HepG2 (cell line): ENCODE measurements around the gene OMA1. TPM values are rescaled to one million over a fixed set of nuclear protein-coding genes. Genes with fewer than 3 reads are reported as not detected.

Source experiments
- ATM ChIP-seq: fragments of 450-650 bp; IDR thresholded peaks from 2 replicates; pipeline ENCODE4 v1.7.1; 2017; ENCODE audit warnings: mild to moderate bottlenecking, borderline replicate concordance
- CEBPB ChIP-seq: IDR thresholded peaks from 2 replicates; pipeline ENCODE4 v1.6.1; 2011; ENCODE audit warnings: low read depth, low read length, improper control_type of control experiment, borderline replicate concordance
- CHD2 ChIP-seq: IDR thresholded peaks from 2 replicates; pipeline ENCODE4 v1.6.1; 2011; ENCODE audit warnings: low read depth, low read length, improper control_type of control experiment
- CREB3 ChIP-seq: sonication (generic); formaldehyde crosslinking; IDR thresholded peaks from 2 replicates; pipeline ENCODE4 v1.5.0; 2020; ENCODE audit warnings: missing genetic modification reagents
- E2F2 ChIP-seq: sonication (generic); formaldehyde crosslinking; IDR thresholded peaks from 2 replicates; pipeline ENCODE4 v1.4.0; 2020; ENCODE audit warnings: missing genetic modification reagents, borderline replicate concordance
- ERF ChIP-seq: IDR thresholded peaks from 2 replicates; pipeline ENCODE4 v1.6.1; 2018; ENCODE audit warnings: missing biosample characterization, missing genetic modification reagents
- ETV6 ChIP-seq: sonication (generic); formaldehyde crosslinking; conservative IDR thresholded peaks from 2 replicates; pipeline ENCODE4 v1.4.0; 2020; ENCODE audit warnings: missing genetic modification reagents
- FOXA3 ChIP-seq: IDR thresholded peaks from 2 replicates; pipeline ENCODE4 v1.6.1; 2016; ENCODE audit warnings: missing genetic modification reagents, missing compliant biosample characterization
- FOXC1 ChIP-seq: sonication (generic); formaldehyde crosslinking; IDR thresholded peaks from 2 replicates; pipeline ENCODE4 v1.8.0; 2022; ENCODE audit warnings: mild to moderate bottlenecking, missing genetic modification reagents, borderline replicate concordance
- KLF11 ChIP-seq: IDR thresholded peaks from 2 replicates; pipeline ENCODE4 v1.6.1; 2016; ENCODE audit warnings: missing compliant biosample characterization
- NCOA2 ChIP-seq: sonication (generic); formaldehyde crosslinking; IDR thresholded peaks from 2 replicates; pipeline ENCODE4 v1.8.0; 2022; ENCODE audit warnings: inconsistent platforms
- NCOR1 ChIP-seq: fragments of 200-600 bp; sonication (generic); IDR thresholded peaks from 2 replicates; pipeline ENCODE4 v1.7.0; 2017; ENCODE audit warnings: antibody characterized with exemption, low read length, borderline replicate concordance
- NONO ChIP-seq, 2 experiments: fragments of 450-650 bp in 1 of 2; sonication (generic) in 1 of 2; formaldehyde crosslinking in 1 of 2; IDR thresholded peaks in 1 of 2; conservative IDR thresholded peaks in 1 of 2; 2 replicates each; pipeline versions ENCODE4 v1.6.1 to v1.8.0; 2017 to 2022; ENCODE audit warnings: mild to moderate bottlenecking in 1 of 2, missing genetic modification reagents in 1 of 2, moderate library complexity in 1 of 2
- RFX5 ChIP-seq: IDR thresholded peaks from 2 replicates; pipeline ENCODE4 v1.6.1; 2011; ENCODE audit warnings: low read depth, low read length, improper control_type of control experiment
- RXRB ChIP-seq: IDR thresholded peaks from 2 replicates; pipeline ENCODE4 v1.6.1; 2016; ENCODE audit warnings: borderline replicate concordance, missing genetic modification reagents, missing compliant biosample characterization
- SATB2 ChIP-seq: sonication (generic); formaldehyde crosslinking; IDR thresholded peaks from 2 replicates; pipeline ENCODE4 v1.5.0; 2020; ENCODE audit warnings: missing genetic modification reagents
- SCMH1 ChIP-seq: sonication (generic); formaldehyde crosslinking; IDR thresholded peaks from 2 replicates; pipeline ENCODE4 v1.9.0; 2021; ENCODE audit warnings: missing genetic modification reagents, mild to moderate bottlenecking, borderline replicate concordance
- SIX4 ChIP-seq: sonication (generic); formaldehyde crosslinking; IDR thresholded peaks from 2 replicates; pipeline ENCODE4 v1.4.0; 2020; ENCODE audit warnings: missing genetic modification reagents
- SKI ChIP-seq: fragments of 450-650 bp; IDR thresholded peaks from one replicate; pipeline ENCODE4 v1.6.1; 2018; ENCODE audit warnings: mild to moderate bottlenecking; ENCODE audit not compliant: partially characterized antibody
- TGIF2 ChIP-seq: IDR thresholded peaks from 2 replicates; pipeline ENCODE4 v1.6.1; 2016; ENCODE audit warnings: control low read depth, missing compliant biosample characterization
- TRIM24 ChIP-seq: sonication (generic); formaldehyde crosslinking; IDR thresholded peaks from 2 replicates; pipeline ENCODE4 v1.8.0; 2022; ENCODE audit warnings: mild to moderate bottlenecking, missing genetic modification reagents
- ZBTB21 ChIP-seq: sonication (generic); formaldehyde crosslinking; IDR thresholded peaks from 2 replicates; pipeline ENCODE4 v1.4.0; 2020; ENCODE audit warnings: missing genetic modification reagents
- ZNF281 ChIP-seq: sonication (generic); formaldehyde crosslinking; IDR thresholded peaks from 2 replicates; pipeline ENCODE4 v1.4.0; 2020; ENCODE audit warnings: missing genetic modification reagents, borderline replicate concordance
- ZNF430 ChIP-seq: sonication (generic); formaldehyde crosslinking; IDR thresholded peaks from 2 replicates; pipeline ENCODE4 v1.9.0; 2021; ENCODE audit warnings: mild to moderate bottlenecking, missing genetic modification reagents
- ZNF431 ChIP-seq: sonication (generic); formaldehyde crosslinking; IDR thresholded peaks from 2 replicates; pipeline ENCODE4 v1.9.0; 2022; ENCODE audit warnings: missing genetic modification reagents, low read depth, mild to moderate bottlenecking, borderline replicate concordance
- ZNF446 ChIP-seq: sonication (generic); formaldehyde crosslinking; IDR thresholded peaks from 2 replicates; pipeline ENCODE4 v1.5.0; 2020; ENCODE audit warnings: mild to moderate bottlenecking, missing genetic modification reagents
- polyA plus RNA-seq, 8 experiments: library from polyadenylated mRNA; depleted of rRNA in 3 of 8; stranded (reverse) in 7 of 8; unstranded in 1 of 8; fragments of >200 nt; fragmentation: Illumina TruSeq in 4 of 8; extraction: Trizol in 4 of 8; gene quantifications; 2 replicates each; pipeline versions ENCODE4 v1.2.1 to v1.2.3, GENCODE V29; 2011 to 2016; ENCODE audit warnings: low read depth in 4 of 8, missing spikeins in 1 of 8, mixed read lengths in 1 of 8; ENCODE audit not compliant: insufficient read depth in 1 of 8
- total RNA-seq, 5 experiments: library from RNA; depleted of rRNA; stranded (reverse); fragments of >200 nt; fragmentation: Illumina TruSeq; extraction: Trizol; gene quantifications; 2 replicates each; pipeline ENCODE4 v1.2.3, GENCODE V29; 2016; ENCODE audit warnings: low read depth in 1 of 5
- TF ChIP-seq, protein P1 (sequence below): IDR thresholded peaks from 2 replicates; pipeline ENCODE4 v1.6.1; 2012; ENCODE audit warnings: low read depth, low read length, improper control_type of control experiment

Gene OMA1
- total and polyA plus RNA-seq, 2 of the 13 experiments (the other 11 are each of a cell fraction or from before 2014, with no cell fraction given) = 7.0 to 26.9 TPM

DNA sequence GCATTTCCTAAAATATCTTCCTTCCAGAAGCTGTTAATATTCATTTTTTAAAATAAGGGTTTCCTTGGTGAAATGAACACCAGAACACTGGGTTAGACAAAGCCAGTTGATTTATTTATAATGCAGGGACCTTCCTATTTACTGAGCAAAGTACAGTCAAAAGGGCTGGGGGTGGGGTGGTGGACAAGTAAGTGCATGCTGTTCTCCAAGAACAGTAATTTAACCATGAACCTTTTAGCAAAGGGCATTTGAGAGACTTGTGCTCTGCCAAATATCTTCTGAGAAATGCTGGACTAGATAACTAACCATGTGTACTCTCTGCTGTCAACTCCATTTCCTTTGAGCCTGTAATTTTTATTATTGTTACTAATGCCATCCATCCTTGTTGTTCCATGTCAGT, 100.2 kb downstream of the OMA1 start (continued):
- TF ChIP-seq KLF11 (CRISPR knock-in tag) (no peak), RFX5 (no peak), NCOA2 (CRISPR knock-in tag) (no peak), FOXA3 (0 out of 2 replicates have a peak, but pooled peaks have one; percentile 23), FOXC1 (CRISPR knock-in tag) (no peak), ZNF446 (no peak), E2F2 (CRISPR knock-in tag) (no peak), ZNF281 (peak; percentile 83), ERF (CRISPR knock-in tag) (no peak), RXRB (0 out of 2 replicates have a peak, but pooled peaks have one; percentile 17), TGIF2 (CRISPR knock-in tag) (no peak), NONO (IDR thresholded peaks at IDR 0.05) (no peak), NONO (CRISPR knock-in tag; conservative IDR thresholded peaks at IDR 0.05) (no peak), SCMH1 (CRISPR knock-in tag) (no peak), CEBPB (no peak), ZNF431 (no peak), CREB3 (no peak), NCOR1 (no peak), ATM (no peak), SKI (no peak), ZNF430 (CRISPR knock-in tag) (no peak), ETV6 (CRISPR knock-in tag) (no peak), SATB2 (CRISPR knock-in tag) (no peak), CHD2 (no peak), TRIM24 (no peak), SIX4 (CRISPR knock-in tag) (no peak), ZBTB21 (CRISPR knock-in tag) (no peak)
- TF ChIP-seq, protein P1, sequence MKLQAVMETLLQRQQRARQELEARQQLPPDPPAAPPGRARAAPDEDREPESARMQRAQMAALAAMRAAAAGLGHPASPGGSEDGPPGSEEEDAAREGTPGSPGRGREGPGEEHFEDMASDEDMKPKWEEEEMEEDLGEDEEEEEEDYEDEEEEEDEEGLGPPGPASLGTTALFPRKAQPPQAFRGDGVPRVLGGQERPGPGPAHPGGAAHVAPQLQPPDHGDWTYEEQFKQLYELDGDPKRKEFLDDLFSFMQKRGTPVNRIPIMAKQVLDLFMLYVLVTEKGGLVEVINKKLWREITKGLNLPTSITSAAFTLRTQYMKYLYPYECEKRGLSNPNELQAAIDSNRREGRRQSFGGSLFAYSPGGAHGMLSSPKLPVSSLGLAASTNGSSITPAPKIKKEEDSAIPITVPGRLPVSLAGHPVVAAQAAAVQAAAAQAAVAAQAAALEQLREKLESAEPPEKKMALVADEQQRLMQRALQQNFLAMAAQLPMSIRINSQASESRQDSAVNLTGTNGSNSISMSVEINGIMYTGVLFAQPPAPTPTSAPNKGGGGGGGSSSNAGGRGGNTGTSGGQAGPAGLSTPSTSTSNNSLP = 0 out of 2 replicates have a peak, but pooled peaks have one; percentile 7
